Activated naive CD4-positive, alpha-beta T cell treated with anti-CD3 and anti-CD28 coated beads for 36 hours (primary cell): ENCODE measurements around the gene MITD1. TPM values are rescaled to one million over a fixed set of nuclear protein-coding genes. Genes with fewer than 3 reads are reported as not detected.

ENCODE experiments used
- CTCF ChIA-PET: fragments of 350-600 bp; sonication (Branson Sonifier 250); formaldehyde crosslinking; loops from one replicate; lab custom pipeline; 2021; ENCODE audit warnings: antibody characterized with exemption; lab: Charles Lee
- DNase-seq: peaks from one replicate; pipeline ENCODE4 v3.0.0-alpha.2; 2020
- H3K27ac Mint-ChIP-seq: one replicate; pipeline ENCODE4 v1.8.0; 2021; ENCODE audit warnings: mild to moderate bottlenecking, mixed read lengths
- H3K27me3 Mint-ChIP-seq: one replicate; pipeline ENCODE4 v1.8.0; 2021; ENCODE audit warnings: low read depth, mixed read lengths
- H3K36me3 Mint-ChIP-seq: one replicate; pipeline ENCODE4 v1.8.0; 2021; ENCODE audit warnings: low read depth, mixed read lengths
- H3K4me1 Mint-ChIP-seq: one replicate; pipeline ENCODE4 v1.8.0; 2021; ENCODE audit warnings: low read depth, mixed read lengths
- H3K4me3 Mint-ChIP-seq: one replicate; pipeline ENCODE4 v1.8.0; 2021; ENCODE audit warnings: mild to moderate bottlenecking, moderate library complexity, mixed read lengths
- H3K9me3 Mint-ChIP-seq: one replicate; pipeline ENCODE4 v1.8.0; 2021; ENCODE audit warnings: mixed read lengths
- intact Hi-C: fragments of 100-400 bp; cut with micrococcal nuclease; formaldehyde crosslinking; loops from one replicate; pipeline ENCODE4 v1.15.1; 2023
- total RNA-seq, 2 experiments: library from RNA; stranded (reverse); gene quantifications; one replicate each; pipeline ENCODE4 v1.2.3, GENCODE V29; 2021

MITD1 gene
- total RNA-seq, 2 experiments from 2014 or later = 61.4 to 64.1 TPM

DNA sequence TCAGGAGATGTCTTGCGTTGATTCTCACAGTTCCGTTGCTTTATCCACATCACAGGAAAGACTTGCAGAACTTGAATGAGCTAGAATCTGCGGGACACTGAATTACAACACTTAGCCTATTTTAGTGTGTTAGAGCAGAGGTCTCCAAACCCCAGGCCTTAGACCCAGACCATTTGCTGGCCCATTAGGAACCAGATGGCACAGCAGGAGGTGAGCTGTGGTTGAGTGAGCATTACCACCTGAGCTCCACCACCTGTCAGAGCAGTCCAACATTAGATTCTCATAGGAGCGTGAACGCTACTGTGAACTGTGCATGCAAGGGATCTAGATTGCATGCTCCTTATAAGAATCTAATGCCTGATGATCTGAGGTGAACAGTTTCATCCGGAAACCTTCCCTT, 4.0 kb upstream of the MITD1 start:
- H3K36me3 Mint-ChIP-seq = peaks cover 12% of the 10 kb centered on the region

DNA sequence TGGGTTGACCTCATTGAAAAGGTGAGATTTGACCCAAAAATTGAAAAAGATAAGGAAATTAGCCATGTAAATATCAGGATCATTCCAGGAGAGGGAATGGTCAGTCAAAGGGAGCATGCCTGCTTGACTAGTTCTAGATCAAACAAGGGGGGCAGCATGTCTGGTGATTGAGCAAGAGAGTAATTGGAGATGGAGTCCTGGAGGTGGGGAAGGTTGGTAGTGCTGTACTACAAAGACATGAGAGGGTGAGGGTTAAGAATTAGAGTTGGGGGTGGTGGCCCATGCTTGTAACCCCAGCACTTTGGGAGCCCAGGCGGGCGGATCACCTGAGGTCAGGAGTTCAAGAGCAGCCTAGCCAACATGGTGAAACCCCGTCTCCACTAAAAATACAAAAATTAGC, 2.2 kb upstream of the MITD1 start:
- no peak for DNase-seq

More for the DNA sequence above, 4.0 kb upstream of the MITD1 start:
- Mint-ChIP-seq H3K27me3 (no peaks in the 10 kb centered on the region), H3K27ac (no peak overlapping the region), H3K4me1 (peaks cover 41% of the 10 kb centered on the region), H3K4me3 (no peak overlapping the region), H3K9me3 (no peaks in the 10 kb centered on the region)
- DNase-seq = no peak
- CTCF ChIA-PET = interaction anchor here (0.8 kb wide), 1 partner anchor 162 kb away, joined by 3 read pairs; no protein-coding TSS in a partner anchor
- intact Hi-C loops = no loop called here

DNA sequence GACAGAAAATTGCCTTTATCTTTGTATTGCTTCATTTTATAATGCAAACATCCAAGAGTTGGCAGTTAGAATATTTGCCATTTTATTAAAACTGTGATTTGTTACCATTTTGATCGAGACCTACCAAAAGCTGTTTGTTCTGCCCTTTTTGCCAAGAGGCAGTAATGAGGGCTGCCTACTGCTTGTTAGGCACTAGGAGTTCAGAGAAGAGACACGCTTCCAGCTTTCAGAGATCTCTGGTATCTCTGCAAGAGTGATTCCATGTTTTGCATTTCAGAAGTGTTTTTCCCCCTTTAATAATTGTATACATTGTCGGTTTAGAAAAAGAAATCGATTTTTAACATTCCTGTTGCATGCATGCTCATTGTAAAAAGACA, 754 bp upstream of the MITD1 start:
- intact Hi-C loops = loop anchor here (1.0 kb wide), 4 partner anchors 26 to 309 kb away; partner anchors contain the start of genes C2orf15, REV1 and TXNDC9
- no peaks in the 10 kb centered on the region for H3K27me3 Mint-ChIP-seq
- H3K27ac Mint-ChIP-seq = peak overlapping the region; percentile 92
- no peaks in the 10 kb centered on the region for H3K9me3 Mint-ChIP-seq
- peaks cover 60% of the 10 kb centered on the region for H3K4me1 Mint-ChIP-seq
- CTCF ChIA-PET = interaction anchor here (2.0 kb wide), 1 partner anchor 155 kb away, joined by 5 read pairs; the partner anchor contains the start of gene EIF5B
- no peak for DNase-seq
- peak overlapping the region; percentile 95 for H3K4me3 Mint-ChIP-seq
- peaks cover 10% of the 10 kb centered on the region for H3K36me3 Mint-ChIP-seq

More for the DNA sequence above, 2.2 kb upstream of the MITD1 start:
- CTCF ChIA-PET = no interaction called here
- peak overlapping the region; percentile 0 for H3K4me3 Mint-ChIP-seq
- H3K36me3 Mint-ChIP-seq = peaks cover 10% of the 10 kb centered on the region
- no peaks in the 10 kb centered on the region for H3K27me3 Mint-ChIP-seq
- peaks cover 53% of the 10 kb centered on the region for H3K4me1 Mint-ChIP-seq
- H3K27ac Mint-ChIP-seq = no peak overlapping the region
- intact Hi-C loops = no loop called here
- H3K9me3 Mint-ChIP-seq = no peaks in the 10 kb centered on the region

DNA sequence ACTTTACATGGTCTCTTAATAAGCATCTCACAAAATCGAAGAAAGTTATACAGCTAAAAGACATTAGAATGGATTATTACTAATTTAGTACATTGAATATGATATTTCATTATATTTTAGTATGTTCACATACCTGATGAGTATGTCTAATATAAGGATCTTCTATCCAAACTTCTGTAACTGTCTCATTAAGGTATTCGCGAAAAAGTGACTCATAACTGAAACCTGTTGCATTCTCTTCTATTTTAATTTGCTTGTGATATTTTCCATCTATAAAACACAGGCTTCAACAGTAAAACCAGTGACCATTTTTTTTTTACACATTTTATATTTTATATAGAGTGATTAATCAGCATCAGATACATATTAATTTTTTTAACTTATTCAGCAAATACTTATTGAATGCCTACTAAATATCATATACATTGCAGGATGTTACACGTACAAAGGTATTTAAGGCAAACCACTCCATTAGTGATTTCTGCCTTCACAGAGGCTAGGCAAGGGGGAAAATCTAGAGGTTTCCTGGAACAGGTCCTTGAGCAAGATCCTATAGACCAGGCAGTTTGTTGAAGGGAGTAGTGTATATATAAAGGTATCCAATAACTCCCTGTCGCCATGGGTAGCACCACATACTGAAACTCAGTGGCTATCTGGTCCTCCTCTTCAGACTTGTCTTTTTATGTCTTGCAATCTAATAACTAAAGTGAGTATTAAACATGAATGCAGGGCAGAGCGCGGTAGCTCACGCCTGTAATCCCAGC, 9.3 kb downstream of the MITD1 start:
- peaks cover 22% of the 10 kb centered on the region for H3K36me3 Mint-ChIP-seq
- H3K4me1 Mint-ChIP-seq = peaks cover 40% of the 10 kb centered on the region
- H3K4me3 Mint-ChIP-seq = no peak overlapping the region
- H3K9me3 Mint-ChIP-seq = no peaks in the 10 kb centered on the region
- no peak for DNase-seq
- intact Hi-C loops = loop anchor here (10.0 kb wide), 1 partner anchor 537 kb away; no protein-coding TSS in a partner anchor
- H3K27ac Mint-ChIP-seq = peak overlapping the region; percentile 80
- H3K27me3 Mint-ChIP-seq = no peaks in the 10 kb centered on the region
- CTCF ChIA-PET = interaction anchor here (1.0 kb wide), 1 partner anchor 13 kb away, joined by 4 read pairs; no protein-coding TSS in a partner anchor

DNA sequence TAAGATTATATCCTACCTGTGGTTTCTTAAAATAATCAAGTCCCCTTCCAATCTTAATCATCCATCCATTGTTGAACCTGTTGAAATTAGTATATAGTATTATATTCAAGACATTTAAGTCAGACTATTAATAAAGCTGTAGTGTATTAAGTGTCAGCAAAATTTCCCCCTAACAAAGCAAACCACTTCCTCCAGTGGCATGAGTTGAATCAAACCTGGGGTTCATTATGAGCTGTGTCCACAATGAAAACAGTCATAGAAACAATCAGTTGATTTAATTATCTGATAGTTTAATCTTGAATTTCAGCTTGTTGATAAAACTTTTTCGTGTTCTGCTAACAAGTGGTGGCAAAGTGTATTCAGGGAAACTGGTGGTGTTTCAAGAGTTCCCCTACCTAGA, 11.3 kb downstream of the MITD1 start:
- Mint-ChIP-seq H3K9me3 (no peaks in the 10 kb centered on the region), H3K27ac (peak overlapping the region; percentile 16), H3K36me3 (peaks cover 25% of the 10 kb centered on the region), H3K27me3 (no peaks in the 10 kb centered on the region), H3K4me1 (peaks cover 28% of the 10 kb centered on the region), H3K4me3 (no peak overlapping the region)
- intact Hi-C loops = no loop called here
- no peak for DNase-seq
- CTCF ChIA-PET = no interaction called here

DNA sequence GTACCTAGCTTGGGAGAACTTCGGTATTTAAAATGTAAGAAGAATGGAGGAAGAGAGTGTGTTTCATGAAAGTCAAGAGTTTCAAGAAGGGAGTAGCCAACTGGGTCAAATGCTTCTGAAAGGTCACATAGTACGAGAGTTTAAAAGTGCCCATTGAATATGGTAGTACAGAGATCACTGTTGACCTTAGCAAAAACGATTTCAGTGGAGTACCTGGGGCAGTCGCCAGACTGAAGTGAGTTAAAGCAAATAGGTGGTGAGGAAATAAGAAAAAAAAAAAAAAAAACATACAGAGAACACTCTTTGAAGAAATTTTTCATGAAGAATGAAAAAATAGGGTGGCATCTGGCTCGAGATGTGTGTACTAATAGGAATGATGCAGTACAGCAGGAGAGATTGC, 14.6 kb downstream of the MITD1 start:
- Mint-ChIP-seq H3K36me3 (peaks cover 27% of the 10 kb centered on the region), H3K4me1 (peaks cover 13% of the 10 kb centered on the region), H3K27me3 (no peaks in the 10 kb centered on the region), H3K9me3 (no peaks in the 10 kb centered on the region), H3K4me3 (no peak overlapping the region), H3K27ac (no peak overlapping the region)
- DNase-seq = no peak
- intact Hi-C loops = no loop called here
- CTCF ChIA-PET = interaction anchor here (1.1 to 2.2 kb wide), 3 partner anchors 8 to 14 kb away, joined by 3 to 14 read pairs (median 11); partner anchors contain the start of genes MITD1 and MRPL30

DNA sequence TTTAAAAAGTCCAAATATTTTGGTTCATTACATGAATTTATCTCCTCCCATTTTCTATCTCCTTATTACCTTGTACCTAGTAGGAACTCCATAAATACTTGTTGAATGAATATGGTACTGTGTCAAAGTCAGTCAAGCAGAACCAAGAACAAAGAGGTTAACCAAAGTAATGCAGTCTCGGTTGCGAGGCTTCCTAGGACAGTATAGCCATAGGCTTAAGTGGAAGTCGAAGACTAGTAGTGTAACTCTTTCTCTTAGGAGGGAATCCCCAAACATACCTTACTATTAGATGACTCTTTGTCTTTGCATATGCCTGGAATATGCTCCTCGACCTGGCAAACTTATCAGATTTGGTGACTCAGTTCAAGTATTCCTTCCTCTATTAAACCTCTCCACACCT, 21.3 kb downstream of the MITD1 start:
- Mint-ChIP-seq H3K36me3 (peaks cover 23% of the 10 kb centered on the region), H3K4me3 (no peak overlapping the region), H3K27ac (peak overlapping the region; percentile 19), H3K9me3 (no peaks in the 10 kb centered on the region), H3K4me1 (peaks cover 27% of the 10 kb centered on the region), H3K27me3 (no peaks in the 10 kb centered on the region)
- no peak for DNase-seq
- CTCF ChIA-PET = interaction anchor here (0.6 kb wide), 1 partner anchor 20 kb away, joined by 4 read pairs; no protein-coding TSS in a partner anchor
- intact Hi-C loops = loop anchor here (10.0 kb wide), 3 partner anchors 425 to 705 kb away; partner anchors contain the start of genes COA5, MGAT4A and UNC50

DNA sequence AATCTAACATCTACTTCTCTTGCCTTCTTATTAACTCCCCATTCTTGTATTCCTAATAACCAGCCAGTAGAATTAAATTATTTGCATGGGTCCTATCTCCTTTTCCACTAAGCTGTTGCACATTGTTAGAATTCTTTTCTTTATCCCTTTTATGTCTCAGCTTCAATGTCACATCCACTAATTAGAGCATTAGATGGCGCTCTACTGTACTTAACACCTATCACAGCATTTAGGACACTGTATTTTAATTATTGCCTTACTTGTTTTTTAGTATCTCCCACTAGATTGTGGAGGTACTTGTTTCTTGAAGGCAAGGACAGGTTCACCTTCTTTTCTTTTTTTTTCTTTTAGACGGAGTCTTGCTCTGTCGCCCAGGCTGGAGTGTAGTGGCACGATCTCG, 22.3 kb downstream of the MITD1 start:
- Mint-ChIP-seq H3K27ac (no peak overlapping the region), H3K9me3 (no peaks in the 10 kb centered on the region), H3K4me3 (no peak overlapping the region), H3K4me1 (peaks cover 27% of the 10 kb centered on the region), H3K36me3 (peaks cover 21% of the 10 kb centered on the region), H3K27me3 (no peaks in the 10 kb centered on the region)
- no peak for DNase-seq
- CTCF ChIA-PET = interaction anchor here (1.2 to 2.5 kb wide), 3 partner anchors 9 to 17 kb away, joined by 4 to 14 read pairs (median 7); no protein-coding TSS in a partner anchor
- intact Hi-C loops = loop anchor here (10.0 kb wide), 3 partner anchors 424 to 704 kb away; partner anchors contain the start of genes COA5, MGAT4A and UNC50

DNA sequence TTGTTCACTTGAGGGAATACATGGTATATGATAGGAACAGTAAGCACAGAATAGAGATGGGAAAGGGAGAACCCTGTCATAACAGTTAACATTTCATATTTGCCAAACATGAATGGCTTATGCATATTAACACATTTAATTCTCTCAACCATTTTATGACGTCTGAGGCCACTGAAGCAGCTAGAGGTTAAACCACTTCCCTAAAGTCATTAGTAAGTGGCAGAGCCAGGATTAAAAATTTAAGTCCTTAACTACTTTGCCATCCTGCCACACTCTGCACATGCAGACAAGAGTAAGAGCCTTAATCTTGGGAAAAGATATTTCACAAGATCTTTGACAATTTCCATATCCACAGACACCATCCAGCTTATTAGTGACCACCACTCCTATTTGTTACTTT, 24.0 kb downstream of the MITD1 start:
- intact Hi-C loops = loop anchor here (10.0 kb wide), 3 partner anchors 422 to 702 kb away; partner anchors contain the start of genes COA5, MGAT4A and UNC50
- DNase-seq = no peak
- Mint-ChIP-seq H3K27me3 (no peaks in the 10 kb centered on the region), H3K36me3 (peaks cover 14% of the 10 kb centered on the region), H3K9me3 (no peaks in the 10 kb centered on the region), H3K4me3 (no peak overlapping the region), H3K27ac (no peak overlapping the region), H3K4me1 (peaks cover 27% of the 10 kb centered on the region)
- CTCF ChIA-PET = interaction anchor here (1.3 to 2.5 kb wide), 2 partner anchors 11 to 20 kb away, joined by 3 to 14 read pairs; no protein-coding TSS in a partner anchor

DNA sequence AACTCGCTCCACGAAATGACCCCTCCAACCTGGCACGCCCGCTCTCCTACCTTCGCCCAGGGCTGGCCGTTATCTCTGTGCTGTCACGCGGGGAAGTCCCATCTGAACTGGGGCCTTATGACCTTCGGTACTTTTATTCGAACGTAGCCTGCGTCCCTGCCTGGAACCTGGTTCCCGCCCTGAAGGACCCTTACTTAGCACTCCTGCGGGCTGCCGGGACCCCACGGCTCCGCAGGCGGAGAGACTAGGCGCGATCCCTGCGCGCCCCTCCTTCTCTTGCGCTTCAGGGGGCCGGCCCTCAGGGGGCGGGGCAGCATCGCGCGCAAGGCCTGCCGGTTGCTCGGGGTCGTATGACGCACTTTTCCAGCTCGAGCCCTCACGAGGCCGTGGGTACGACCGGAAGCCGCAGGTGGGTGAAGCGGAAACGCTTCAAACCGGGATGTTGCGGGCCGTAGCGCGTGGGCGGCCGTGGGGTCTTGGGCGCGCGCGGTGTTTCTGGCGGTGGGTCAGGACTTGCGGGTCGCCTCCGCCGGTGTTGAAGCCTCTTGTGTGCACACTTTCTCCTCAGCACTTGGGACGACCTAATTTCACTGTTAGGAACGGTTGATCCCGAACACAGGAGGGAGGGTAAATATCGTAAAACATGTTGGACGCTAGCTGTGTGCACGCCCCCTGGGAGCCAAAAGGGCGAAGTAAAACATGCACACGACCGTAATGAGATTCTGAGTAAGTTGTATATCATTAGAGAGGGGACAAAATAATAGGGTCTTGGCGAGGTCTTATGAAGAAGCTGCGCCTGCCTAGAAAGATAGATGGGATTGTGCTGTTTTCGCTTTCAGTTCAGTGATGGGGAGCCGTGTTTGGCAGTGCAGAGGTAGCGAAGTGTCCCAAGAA, 26.0 kb downstream of the MITD1 start, which contains the start of the genes LIPT1 and TSGA10:
TSS of gene LIPT1 (plus strand) at position 325 of the 894 bp plus-strand sequence. CDS start 6,991 bp downstream, outside the sequence.
TSS of gene TSGA10 (minus strand) at position 300 of the 894 bp plus-strand sequence. CDS start 45,503 bp downstream, outside the sequence.
- Mint-ChIP-seq H3K9me3 (no peaks in the 10 kb centered on the region), H3K27ac (no peak within 1 kb of the TSS), H3K27me3 (no peaks in the 10 kb centered on the region), H3K4me3 (no peak within 1 kb of the TSS), H3K4me1 (peaks cover 39% of the 10 kb centered on the region), H3K36me3 (peaks cover 13% of the 10 kb centered on the region)
- intact Hi-C loops = loop anchor here (1.0 to 10.0 kb wide), 7 partner anchors 14 to 700 kb away; partner anchors contain the start of genes C2orf15, COA5, MGAT4A and MITD1
- CTCF ChIA-PET = interaction anchor here (0.7 to 1.6 kb wide), 3 partner anchors 13 to 25 kb away, joined by 3 read pairs; partner anchors contain the start of gene C2orf15
- DNase-seq = peak; percentile 95

DNA sequence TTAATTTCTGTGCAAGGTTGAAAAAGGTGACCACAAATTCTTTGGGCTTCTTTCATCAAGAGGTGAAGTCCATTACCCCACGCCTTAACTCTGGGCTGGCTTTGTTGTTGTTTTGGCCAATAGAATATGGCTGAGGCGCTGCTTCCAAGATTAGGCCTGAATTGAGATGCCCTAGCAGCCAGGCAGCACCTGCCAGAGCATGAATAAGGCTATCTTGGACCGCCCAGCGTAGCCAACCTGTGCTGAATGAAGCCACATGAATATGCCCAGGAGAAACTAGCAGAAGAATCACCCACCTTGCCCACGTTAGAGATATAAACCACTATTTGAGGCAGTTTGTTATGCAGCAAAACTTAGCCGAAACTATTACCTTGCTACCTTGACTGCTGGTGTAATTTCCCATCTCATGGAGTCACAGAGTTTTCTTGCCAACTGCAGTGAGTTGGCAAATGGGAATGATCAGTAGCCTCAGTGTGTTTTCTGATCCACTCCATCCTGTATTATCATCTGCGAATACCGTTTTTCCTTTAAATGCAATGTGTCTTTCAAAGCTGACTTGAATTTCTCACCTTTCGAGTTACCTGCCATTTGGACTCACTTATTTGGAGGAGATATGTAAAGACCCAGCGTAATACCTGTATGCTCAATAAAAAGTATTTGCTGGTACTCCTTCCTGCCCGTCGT, 26.8 kb downstream of the MITD1 start:
- CTCF ChIA-PET = interaction anchor here (0.7 to 1.7 kb wide), 3 partner anchors 12 to 332 kb away, joined by 3 read pairs; partner anchors contain the start of gene C2orf15
- no peaks in the 10 kb centered on the region for H3K9me3 Mint-ChIP-seq
- no peak overlapping the region for H3K4me3 Mint-ChIP-seq
- no peaks in the 10 kb centered on the region for H3K27me3 Mint-ChIP-seq
- H3K36me3 Mint-ChIP-seq = peaks cover 8% of the 10 kb centered on the region
- H3K27ac Mint-ChIP-seq = no peak overlapping the region
- peaks cover 36% of the 10 kb centered on the region for H3K4me1 Mint-ChIP-seq
- intact Hi-C loops = loop anchor here (1.0 to 10.0 kb wide), 5 partner anchors 13 to 699 kb away; partner anchors contain the start of genes C2orf15, COA5, MGAT4A and REV1
- DNase-seq = no peak
